ENCODE data around the gene NAV3.

DNA sequence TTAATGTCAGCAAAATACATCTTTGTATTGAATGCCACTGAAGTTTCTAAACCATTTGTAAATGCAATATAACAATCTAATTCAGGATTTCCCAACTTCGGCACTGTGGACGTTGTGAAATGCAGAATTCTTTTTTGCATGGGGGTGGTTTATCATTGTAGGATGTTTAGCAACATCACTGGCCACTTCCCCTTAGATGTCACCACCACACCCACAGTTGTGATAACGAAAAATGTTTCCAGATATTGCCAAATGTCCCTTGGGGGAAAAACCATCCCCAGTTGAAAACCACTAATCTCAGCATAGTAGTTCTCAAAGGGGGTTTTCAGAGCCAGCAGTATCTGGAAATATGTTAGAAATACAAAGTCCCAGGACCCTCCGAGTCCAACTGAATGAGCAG lies 203.3 kb downstream of the NAV3 start:
- no peak for TF ChIP-seq EZH2phosphoT487 (IDR thresholded peaks at IDR 0.05; ENCODE audit: borderline replicate concordance, low read length)
- TF ChIP-seq, protein P1, sequence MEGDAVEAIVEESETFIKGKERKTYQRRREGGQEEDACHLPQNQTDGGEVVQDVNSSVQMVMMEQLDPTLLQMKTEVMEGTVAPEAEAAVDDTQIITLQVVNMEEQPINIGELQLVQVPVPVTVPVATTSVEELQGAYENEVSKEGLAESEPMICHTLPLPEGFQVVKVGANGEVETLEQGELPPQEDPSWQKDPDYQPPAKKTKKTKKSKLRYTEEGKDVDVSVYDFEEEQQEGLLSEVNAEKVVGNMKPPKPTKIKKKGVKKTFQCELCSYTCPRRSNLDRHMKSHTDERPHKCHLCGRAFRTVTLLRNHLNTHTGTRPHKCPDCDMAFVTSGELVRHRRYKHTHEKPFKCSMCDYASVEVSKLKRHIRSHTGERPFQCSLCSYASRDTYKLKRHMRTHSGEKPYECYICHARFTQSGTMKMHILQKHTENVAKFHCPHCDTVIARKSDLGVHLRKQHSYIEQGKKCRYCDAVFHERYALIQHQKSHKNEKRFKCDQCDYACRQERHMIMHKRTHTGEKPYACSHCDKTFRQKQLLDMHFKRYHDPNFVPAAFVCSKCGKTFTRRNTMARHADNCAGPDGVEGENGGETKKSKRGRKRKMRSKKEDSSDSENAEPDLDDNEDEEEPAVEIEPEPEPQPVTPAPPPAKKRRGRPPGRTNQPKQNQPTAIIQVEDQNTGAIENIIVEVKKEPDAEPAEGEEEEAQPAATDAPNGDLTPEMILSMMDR (IDR thresholded peaks at IDR 0.05; ENCODE audit: low read depth, low read length, poor library complexity, severe bottlenecking) = no peak
